GM19372 (cell line): ENCODE data around the gene TMEM129.
"Not testable (repeated sequence)": the region's sequence is repeated elsewhere in the genome, so short reads cannot be mapped to it uniquely, and the experiment has no call there.

Experiments used
- ATAC-seq: cut with Tn5 transposase; IDR thresholded peaks from one replicate; pipeline ENCODE4 v1.9.1; 2021; ENCODE audit warnings: mild to moderate bottlenecking, low read depth, moderate library complexity; ENCODE audit not compliant: unreplicated experiment

TMEM129 gene

GRCh38 chr4:1703867-1704266 lies 17.3 kb downstream of the TMEM129 start:
- no peak for ATAC-seq

DNA sequence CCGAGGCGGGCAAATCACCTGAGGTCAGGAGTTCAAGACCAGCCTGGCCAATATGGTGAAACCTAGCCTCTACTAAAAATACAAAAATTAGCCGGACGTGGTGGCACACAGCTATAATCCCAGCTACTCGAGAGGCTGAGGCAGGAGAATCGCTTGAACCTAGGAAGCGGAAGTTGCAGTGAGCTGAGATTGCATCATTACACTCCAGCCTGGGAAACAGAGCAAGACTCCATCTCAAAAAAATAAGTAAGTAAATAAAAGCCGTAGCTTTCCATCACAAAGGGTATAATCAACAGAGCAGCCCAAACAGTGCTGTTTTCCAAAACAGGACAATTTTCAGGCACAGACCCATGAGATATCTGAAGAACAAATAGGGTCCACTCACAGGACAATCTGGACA lies 19.5 kb downstream of the TMEM129 start:
- ATAC-seq = not testable (repeated sequence)

DNA sequence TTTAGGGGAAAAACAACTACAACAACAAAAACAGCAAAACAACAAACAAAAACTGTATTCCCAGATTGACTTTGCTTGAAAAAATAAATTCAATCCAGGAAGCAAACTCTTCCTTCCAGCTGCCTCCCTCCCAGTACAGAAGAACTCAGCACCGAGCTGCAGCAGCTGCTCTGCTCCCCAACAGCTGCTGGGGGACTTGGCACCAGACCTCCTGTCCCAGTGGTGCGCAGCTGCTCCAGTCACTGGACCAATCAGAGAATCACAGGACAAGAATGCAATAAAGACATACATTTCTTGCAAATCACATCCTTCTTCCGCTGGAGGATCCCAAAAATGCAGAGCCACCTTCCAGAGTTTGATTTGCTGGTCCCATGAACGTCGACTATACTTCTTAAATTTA lies 25.2 kb downstream of the TMEM129 start:
- no peak for ATAC-seq

DNA sequence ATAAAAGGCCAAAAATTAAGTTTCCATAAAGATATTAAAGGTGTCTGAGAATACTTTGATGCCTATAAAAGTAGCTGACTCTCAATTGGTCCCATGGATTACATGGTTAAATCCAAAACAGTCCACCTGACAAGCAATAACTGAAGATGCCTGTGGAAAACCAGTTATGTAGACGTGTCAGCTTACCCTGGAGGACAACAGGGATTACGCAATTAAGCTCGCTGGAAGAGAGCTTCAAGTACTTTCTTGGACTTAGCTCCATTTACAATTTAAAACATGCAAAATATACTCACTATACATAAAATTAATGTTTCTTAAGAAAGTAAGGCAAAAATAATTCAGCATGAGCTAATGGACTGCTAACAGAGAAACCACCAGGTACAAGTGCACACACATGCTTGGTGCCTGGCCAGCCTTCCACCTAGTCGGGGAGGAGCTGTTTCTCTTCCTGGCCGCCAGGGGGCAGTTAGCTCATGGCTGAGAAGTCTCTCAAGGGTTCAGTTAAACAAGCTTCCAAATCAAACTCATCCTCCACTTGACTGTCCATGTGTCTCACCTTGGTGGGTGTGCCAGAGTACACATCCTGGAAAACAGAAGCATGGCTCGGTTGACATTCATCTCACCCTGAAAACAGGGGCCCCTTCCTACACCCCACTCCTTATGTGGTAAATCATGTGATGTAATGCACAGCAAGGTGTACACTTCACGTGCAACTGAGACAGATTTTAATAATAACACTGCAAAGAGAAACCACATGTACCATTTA lies 27.8 kb downstream of the TMEM129 start:
- ATAC-seq = peak; percentile 82

GRCh38 chr4:1691737-1692373 lies 29.3 kb downstream of the TMEM129 start:
- no peak for ATAC-seq

DNA sequence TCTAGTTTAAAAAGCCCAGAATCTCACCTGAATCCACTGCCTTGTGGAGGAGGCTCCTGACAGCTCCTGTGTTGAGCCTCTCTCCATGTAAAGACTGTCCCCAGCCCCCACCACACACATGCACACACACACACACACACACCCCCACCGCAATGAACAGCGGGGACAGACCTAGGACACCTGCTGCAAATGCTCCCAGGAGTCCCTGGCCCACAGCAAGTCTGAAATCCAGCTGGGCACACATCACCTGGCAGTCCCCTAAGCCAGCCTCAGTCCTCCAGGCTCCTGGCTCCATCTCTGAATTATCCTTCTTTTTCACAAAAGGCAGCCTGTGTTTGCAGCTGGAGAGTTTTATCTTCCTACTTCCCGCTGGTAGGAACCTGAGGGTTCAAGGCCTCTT lies 30.4 kb downstream of the TMEM129 start:
- ATAC-seq = no peak

DNA sequence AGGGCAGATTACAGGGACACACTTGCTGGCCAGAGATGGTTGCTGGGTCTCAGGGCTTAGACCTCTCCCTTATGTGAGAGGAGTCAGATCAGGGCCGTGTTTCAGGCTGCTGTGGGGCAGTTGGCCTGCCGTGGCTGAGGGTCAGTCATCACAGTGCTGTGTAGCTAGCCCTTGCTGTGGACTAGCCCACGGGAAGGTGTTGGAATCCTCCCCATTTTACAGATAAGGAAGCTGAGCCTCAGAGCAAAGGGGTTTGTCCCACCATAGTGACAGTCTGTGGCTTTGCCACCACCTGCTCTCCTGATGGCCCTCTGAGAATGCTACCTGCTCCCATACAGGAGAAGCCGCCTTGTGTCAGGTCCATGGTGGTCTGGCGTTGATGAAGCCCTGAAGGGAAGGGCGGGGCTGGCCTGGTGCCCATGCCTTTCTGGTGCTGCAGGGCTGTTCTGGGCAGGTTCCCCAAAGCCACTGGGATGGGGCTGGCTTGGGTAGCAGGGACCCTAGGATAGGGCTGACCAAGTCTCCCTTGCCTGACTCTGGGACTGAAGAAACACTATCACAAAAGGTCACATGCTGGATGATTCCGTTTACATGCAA lies 34.6 kb downstream of the TMEM129 start:
- no peak for ATAC-seq

- ATAC-seq = no peak
These were observed 35.6 kb downstream of the TMEM129 start for GRCh38 chr4:1685235-1686150.

DNA sequence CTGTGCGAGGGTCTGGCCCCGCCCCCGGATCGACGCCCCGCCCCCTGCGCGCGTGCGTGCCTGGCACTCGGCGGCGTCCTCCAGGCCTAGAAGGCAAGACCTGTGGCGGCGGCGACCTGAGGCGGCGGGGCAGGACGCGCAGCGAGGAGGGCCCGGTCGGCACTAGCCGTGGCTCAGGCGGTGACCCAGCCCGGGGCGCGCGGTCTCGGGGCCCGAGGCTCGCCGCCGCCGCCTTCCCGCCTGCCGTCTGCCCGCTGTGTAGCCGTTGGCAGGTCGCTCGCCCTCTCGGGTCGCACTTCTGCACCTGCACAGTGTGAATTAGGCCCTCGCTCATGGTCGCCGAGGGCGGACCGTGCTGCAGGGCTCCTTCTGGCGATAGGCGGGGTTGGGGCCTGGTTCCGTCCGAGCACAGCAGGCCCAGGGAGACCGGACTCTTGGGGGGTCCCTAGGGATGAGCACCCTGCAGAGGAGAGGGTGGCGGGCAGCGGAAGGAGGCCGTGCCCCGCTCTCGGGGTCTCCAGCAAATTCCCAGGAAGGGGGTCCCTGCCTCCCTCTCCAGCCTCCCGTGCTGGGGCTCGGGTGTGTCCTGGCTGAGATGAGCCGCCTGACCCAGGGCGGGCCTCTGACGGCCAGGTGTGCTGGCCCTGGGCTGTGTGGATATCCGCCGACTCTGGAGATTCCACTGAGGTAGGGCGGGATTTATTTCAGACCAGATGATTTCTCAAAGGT lies 36.5 kb downstream of the TMEM129 start:
- no peak for ATAC-seq

- peak; percentile 90 for ATAC-seq
These were observed 37.2 kb downstream of the TMEM129 start, which contains the start of gene FAM53A for GRCh38 chr4:1683736-1684505. Gene FAM53A (minus strand): TSS chr4:1684313. CDS start chr4:1668741, 15,572 bp downstream.

DNA sequence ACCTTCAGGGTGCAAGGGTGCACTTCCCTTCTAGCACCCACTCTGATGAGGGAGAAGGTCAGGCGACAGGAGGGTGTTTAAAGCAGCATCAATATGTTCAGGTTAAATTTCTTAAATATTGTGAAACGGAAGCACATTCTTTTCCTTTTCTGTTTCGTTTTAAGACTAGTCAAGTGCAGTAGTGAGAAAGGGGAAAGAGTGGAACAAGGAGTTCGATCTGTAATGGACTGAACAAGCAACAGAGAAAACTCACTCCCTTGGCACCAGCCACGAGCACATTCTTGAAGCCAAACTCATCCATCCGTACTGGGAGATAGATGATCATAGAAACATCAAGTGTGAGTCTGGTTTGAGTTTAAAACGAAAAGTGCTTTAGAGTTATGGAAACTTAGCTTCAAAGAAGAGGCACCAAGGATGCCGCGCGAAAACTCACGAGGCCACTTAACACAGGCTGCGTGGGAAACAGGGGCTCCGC lies 37.8 kb downstream of the TMEM129 start:
- no peak for ATAC-seq

DNA sequence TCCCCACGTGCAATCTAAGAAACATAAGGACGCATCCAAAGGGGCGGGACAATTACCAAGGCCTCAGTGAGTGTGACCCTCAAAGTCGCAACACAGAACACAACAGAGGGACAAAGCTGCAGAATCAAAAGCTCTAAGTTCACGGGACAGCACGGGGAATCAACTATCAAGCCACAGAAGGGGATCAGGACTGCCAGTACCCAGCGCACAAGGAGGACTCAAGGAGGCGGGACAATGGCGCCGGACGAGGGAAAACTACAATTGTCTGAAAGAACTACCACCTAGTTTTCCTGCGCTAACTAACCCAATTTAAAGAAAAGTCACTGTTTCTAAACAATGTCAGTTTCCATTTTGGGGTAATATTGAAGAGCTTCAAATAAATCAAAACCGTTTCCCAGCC lies 38.3 kb downstream of the TMEM129 start:
- ATAC-seq = no peak

DNA sequence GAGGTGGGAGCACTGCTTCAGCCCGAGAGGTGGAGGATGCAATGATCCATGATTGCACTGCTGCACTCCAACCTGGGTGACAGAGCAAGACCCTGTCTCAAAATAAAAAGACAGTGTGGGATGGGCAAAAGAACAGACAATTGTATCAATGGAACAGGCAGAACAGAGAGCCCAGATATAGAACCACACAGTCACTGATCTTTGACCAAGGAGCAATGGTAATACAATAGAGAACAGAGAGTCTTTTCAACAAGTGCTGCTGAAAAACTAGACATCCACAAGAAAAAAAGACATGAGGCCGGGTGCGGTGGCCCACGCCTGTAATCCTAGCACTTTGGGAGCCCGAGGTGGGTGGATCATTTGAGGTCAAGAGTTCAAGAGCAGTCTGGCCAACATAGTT lies 42.9 kb downstream of the TMEM129 start:
- ATAC-seq = no peak

DNA sequence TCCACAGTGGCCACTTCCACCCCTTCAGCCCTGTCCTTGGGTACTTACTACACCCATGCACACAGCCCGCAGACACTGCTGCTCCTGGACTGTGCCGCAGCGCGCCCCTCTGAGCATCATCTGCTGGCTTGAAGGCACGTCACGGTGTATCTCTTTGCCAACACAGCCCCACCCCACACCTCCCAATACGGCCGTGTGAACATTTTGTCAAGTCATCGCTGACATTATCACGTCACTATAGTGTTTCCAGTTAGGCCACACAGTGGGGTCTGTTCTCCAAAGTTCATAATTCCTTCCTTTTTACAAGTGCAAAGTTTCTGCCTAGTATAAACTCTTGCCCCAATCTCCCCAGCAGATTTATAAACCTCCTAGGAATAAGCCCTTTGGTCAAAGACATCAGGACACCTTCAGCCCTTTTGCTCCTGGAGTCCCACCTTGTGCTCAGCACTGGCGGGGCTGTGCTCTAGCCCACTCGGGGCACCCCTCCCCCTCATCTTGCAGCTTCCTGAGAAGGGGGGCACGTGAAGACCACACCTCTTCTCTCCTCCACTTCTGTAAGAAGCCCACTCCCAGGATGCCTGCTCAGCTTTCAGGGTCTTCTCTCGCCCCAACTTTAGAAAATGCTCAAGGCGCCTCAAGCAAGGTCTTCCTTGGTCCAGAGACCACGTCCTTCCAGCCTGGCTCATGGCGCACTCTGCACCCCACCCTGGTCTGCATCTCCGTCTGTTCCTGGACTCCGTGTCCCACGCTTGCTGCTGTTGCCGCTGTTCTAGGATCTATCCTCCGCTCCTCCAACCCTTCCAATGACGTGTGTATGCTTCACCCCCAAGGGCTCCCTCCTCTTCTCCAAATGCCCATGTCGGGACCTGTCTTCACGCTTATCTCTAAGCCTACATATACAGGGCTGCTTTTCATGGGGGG lies 44.3 kb downstream of the TMEM129 start:
- no peak for ATAC-seq

- no peak for ATAC-seq
These were observed 45.4 kb downstream of the TMEM129 start for GRCh38 chr4:1675802-1676137.

- no peak for ATAC-seq
These were observed 45.9 kb downstream of the TMEM129 start for GRCh38 chr4:1675136-1675801.

GRCh38 chr4:1674682-1675081 lies 46.4 kb downstream of the TMEM129 start:
- no peak for ATAC-seq

DNA sequence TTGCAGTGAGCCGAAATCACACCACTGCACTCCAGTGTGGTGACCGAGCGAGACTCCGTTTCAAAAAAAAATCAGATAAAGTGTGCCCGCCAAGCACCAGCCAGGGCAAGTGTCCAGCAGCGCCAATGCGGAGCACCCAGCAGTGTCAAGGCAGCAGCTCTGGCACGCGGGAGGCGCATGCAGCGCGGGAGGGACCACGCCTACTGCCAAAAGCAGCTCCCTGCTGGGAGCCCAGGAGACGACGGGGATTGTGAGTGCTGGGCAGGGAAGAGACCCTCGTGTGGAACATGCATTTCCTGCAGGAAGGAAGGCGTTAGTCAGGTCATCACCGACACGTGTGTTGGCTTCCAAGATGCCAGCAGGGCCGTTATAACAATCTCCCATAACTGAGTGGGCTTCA lies 47.5 kb downstream of the TMEM129 start:
- no peak for ATAC-seq
